Trophoblast cell (in vitro differentiated cells and primary cell): Measurements from ENCODE around the gene NRSN1.

Experiments used
- DNase-seq, 2 donors: peaks; one replicate each; pipeline ENCODE4 v3.0.0-alpha.2; 2016
- H2AFZ ChIP-seq: 2 replicates; pipeline ENCODE4 v1.6.1; 2013; ENCODE audit warnings: low read length, moderate library complexity, mild to moderate bottlenecking; ENCODE audit not compliant: insufficient read depth, poor library complexity
- H2AK5ac ChIP-seq: 2 replicates; pipeline ENCODE4 v1.6.1; 2013; ENCODE audit warnings: mild to moderate bottlenecking, low read length
- H2BK120ac ChIP-seq: 2 replicates; pipeline ENCODE4 v1.6.1; 2013; ENCODE audit warnings: low read length, mild to moderate bottlenecking, moderate library complexity; ENCODE audit not compliant: insufficient read depth, poor library complexity
- H2BK12ac ChIP-seq: 2 replicates; pipeline ENCODE4 v1.6.1; 2013; ENCODE audit warnings: mild to moderate bottlenecking, low read length, moderate library complexity
- H2BK5ac ChIP-seq: 2 replicates; pipeline ENCODE4 v1.6.1; 2013; ENCODE audit warnings: low read length, low read depth, moderate library complexity, mild to moderate bottlenecking; ENCODE audit not compliant: poor library complexity
- H3K14ac ChIP-seq: 2 replicates; pipeline ENCODE4 v1.6.1; 2013; ENCODE audit warnings: mild to moderate bottlenecking, low read length
- H3K18ac ChIP-seq: 2 replicates; pipeline ENCODE4 v1.6.1; 2013; ENCODE audit warnings: mild to moderate bottlenecking, low read length
- H3K23ac ChIP-seq: 2 replicates; pipeline ENCODE4 v1.6.1; 2013; ENCODE audit warnings: low read length
- H3K27ac ChIP-seq: 2 replicates; pipeline ENCODE4 v1.5.1; 2013; ENCODE audit warnings: low read depth, mild to moderate bottlenecking, inconsistent platforms, low read length, moderate library complexity
- H3K27me3 ChIP-seq: 2 replicates; pipeline ENCODE4 v1.6.1; 2013; ENCODE audit warnings: inconsistent platforms, mild to moderate bottlenecking, low read length, moderate library complexity; ENCODE audit not compliant: insufficient read depth
- H3K36me3 ChIP-seq, 2 experiments: 1 replicate in 1 of 2; 2 replicates in 1 of 2; pipeline ENCODE4 v1.6.1; 2013; ENCODE audit warnings: low read length in 2 of 2, mild to moderate bottlenecking in 2 of 2, moderate library complexity in 1 of 2; ENCODE audit not compliant: insufficient read depth in 2 of 2, control insufficient read depth in 1 of 2
- H3K4ac ChIP-seq: 2 replicates; pipeline ENCODE4 v1.6.1; 2013; ENCODE audit warnings: low read depth, mild to moderate bottlenecking, low read length, moderate library complexity
- H3K4me1 ChIP-seq, 2 experiments: 1 replicate in 1 of 2; 2 replicates in 1 of 2; pipeline ENCODE4 v1.6.1; 2013; ENCODE audit warnings: low read length in 2 of 2, mild to moderate bottlenecking in 2 of 2, moderate library complexity in 1 of 2; ENCODE audit not compliant: insufficient read depth in 2 of 2, control insufficient read depth in 1 of 2
- H3K4me2 ChIP-seq: 2 replicates; pipeline ENCODE4 v1.6.1; 2013; ENCODE audit warnings: inconsistent platforms, mild to moderate bottlenecking, low read length, moderate library complexity
- H3K4me3 ChIP-seq: 2 replicates; pipeline ENCODE4 v1.5.1; 2013; ENCODE audit warnings: mild to moderate bottlenecking, low read depth, low read length, inconsistent platforms
- H3K79me1 ChIP-seq: one replicate; pipeline ENCODE4 v1.6.1; 2013; ENCODE audit warnings: low read length
- H3K79me2 ChIP-seq: 2 replicates; pipeline ENCODE4 v1.6.1; 2013; ENCODE audit warnings: low read length, mild to moderate bottlenecking; ENCODE audit not compliant: control insufficient read depth, insufficient read depth, poor library complexity
- H3K9ac ChIP-seq: 2 replicates; pipeline ENCODE4 v1.6.1; 2013; ENCODE audit warnings: mild to moderate bottlenecking, low read length
- H3K9me3 ChIP-seq: 2 replicates; pipeline ENCODE4 v1.6.1; 2013; ENCODE audit warnings: low read depth, mild to moderate bottlenecking, control low read depth, inconsistent platforms, low read length; ENCODE audit not compliant: insufficient read depth
- H4K12ac ChIP-seq: 2 replicates; pipeline ENCODE4 v1.6.1; 2013; ENCODE audit warnings: low read depth, mild to moderate bottlenecking, low read length, moderate library complexity
- H4K8ac ChIP-seq: 2 replicates; pipeline ENCODE4 v1.6.1; 2013; ENCODE audit warnings: low read depth, mild to moderate bottlenecking, low read length, moderate library complexity
- H4K91ac ChIP-seq: one replicate; pipeline ENCODE4 v1.6.1; 2013; ENCODE audit warnings: low read depth, mild to moderate bottlenecking, low read length, moderate library complexity
- WGBS: extraction: QIAGEN DNeasy Blood & Tissue Kit; methylation state at CpG from one replicate; pipeline ENCODE4 v1.1.7; 2013; ENCODE audit warnings: missing lambda C conversion rate; ENCODE audit not compliant: insufficient read length, insufficient coverage; ENCODE audit errors: extremely low coverage; 5-methylcytosine and 5-hydroxymethylcytosine counted together

Gene NRSN1

DNA sequence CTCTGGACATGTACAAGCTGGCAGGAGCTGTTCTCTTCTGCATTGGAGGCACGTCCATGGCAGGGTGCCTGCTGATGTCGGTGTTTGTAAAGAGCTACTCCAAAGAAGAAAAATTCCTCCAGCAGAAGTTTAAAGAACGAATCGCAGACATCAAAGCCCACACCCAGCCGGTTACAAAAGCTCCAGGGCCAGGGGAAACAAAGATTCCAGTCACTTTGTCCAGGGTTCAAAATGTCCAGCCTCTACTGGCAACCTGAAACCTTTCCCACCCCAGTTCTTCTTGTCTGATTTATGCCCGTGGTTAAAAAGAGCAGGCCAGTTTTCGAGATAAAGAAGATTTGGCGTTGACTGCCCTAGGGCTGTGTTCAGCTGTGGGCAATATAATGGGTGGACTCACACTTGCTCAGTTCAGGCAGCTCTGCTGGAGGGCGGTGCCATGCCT lies 19.7 kb downstream of the NRSN1 start:
- Histone ChIP-seq H3K18ac (no peak overlapping the region), H3K4ac (no peak overlapping the region), H3K4me3 (no peak overlapping the region), H4K8ac (no peak overlapping the region), H2BK5ac (no peak overlapping the region), H3K23ac (no peak overlapping the region), H2AFZ (no peak overlapping the region), H4K12ac (no peak overlapping the region), H3K79me2 (no peaks in the 10 kb centered on the region), H3K79me1 (no peaks in the 10 kb centered on the region), H3K14ac (no peak overlapping the region), H3K27ac (no peak overlapping the region), H2BK120ac (no peak overlapping the region), H3K9me3 (no peaks in the 10 kb centered on the region), H3K27me3 (no peaks in the 10 kb centered on the region), H4K91ac (no peak overlapping the region), H2AK5ac (no peak overlapping the region), H3K4me1 (peaks cover 5 to 10% of the 10 kb centered on the region in 2 experiments), H3K36me3 (no peaks in the 10 kb centered on the region), H3K9ac (no peak overlapping the region), H3K4me2 (no peak overlapping the region), H2BK12ac (no peak overlapping the region)
- DNase-seq, result no peak
- no CpG with 5 or more reads among the region's 9 CpGs for WGBS

DNA sequence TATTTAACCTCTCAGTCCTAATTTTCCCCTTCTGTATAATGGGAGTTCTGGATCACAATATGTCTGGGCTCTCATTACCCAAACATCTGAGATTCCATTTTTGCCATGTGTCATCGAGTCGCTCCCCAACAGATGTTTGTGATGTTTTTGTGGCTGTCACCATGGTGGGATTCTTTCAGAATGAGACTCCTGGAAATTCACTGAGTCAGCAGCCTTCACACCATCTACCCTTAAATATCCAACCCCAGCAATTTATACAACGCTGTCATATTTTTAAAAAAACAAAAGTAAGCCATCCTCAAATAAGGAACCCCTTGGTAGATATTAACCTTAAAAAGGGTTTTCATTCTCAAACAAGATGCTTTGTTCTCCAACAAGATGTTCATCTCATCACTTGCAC lies 20.9 kb downstream of the NRSN1 start:
- Histone ChIP-seq H3K18ac (no peak overlapping the region), H4K91ac (no peak overlapping the region), H3K9me3 (no peaks in the 10 kb centered on the region), H4K12ac (no peak overlapping the region), H2AFZ (no peak overlapping the region), H3K14ac (no peak overlapping the region), H2BK5ac (no peak overlapping the region), H3K9ac (no peak overlapping the region), H3K4me2 (no peak overlapping the region), H3K27me3 (no peaks in the 10 kb centered on the region), H3K27ac (no peak overlapping the region), H2BK12ac (no peak overlapping the region), H2BK120ac (no peak overlapping the region), H2AK5ac (no peak overlapping the region), H3K23ac (no peak overlapping the region), H4K8ac (no peak overlapping the region), H3K79me2 (no peaks in the 10 kb centered on the region), H3K36me3 (no peaks in the 10 kb centered on the region), H3K79me1 (no peaks in the 10 kb centered on the region), H3K4me1 (peaks cover 5 to 10% of the 10 kb centered on the region in 2 experiments), H3K4me3 (no peak overlapping the region), H3K4ac (no peak overlapping the region)
- DNase-seq, result no peak
- no CpG with 5 or more reads among the region's 3 CpGs for WGBS

DNA sequence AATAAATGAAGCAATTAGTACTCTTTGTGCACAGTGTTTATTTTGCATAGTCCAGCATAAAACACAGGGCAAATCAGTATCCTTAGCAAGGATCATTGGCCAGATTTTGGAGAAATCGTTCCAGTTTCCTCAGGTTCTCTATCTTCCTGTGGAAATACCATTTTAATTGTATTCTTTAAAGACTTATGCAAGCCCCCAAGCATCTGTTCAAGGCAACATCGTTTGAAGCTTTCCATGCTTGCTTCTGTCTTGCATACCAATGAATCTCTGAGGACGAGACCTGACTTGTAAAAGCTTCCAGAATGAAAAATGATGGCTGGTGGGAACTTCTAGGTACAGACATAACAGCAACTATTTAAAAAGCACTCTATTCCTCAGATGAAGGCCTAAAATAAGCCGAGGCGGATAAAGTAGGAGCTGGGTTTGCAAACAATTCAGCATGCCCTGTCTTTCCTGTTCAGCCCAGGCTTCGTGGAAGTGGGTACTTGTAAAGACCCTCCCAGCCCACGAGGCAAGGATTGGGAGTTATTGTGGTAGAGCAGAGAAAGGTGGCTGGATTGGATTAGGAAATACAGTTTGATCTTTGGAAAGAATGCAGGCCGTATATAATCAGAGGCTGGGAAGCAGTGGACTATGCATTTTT lies 21.6 kb downstream of the NRSN1 start:
- H3K9me3 ChIP-seq, result peaks cover 2% of the 10 kb centered on the region
- peak overlapping the region; percentile 70 for H3K27ac ChIP-seq
- no peak overlapping the region for H2BK5ac ChIP-seq
- no peaks in the 10 kb centered on the region for H3K27me3 ChIP-seq
- no peak overlapping the region for H2BK120ac ChIP-seq
- H4K8ac ChIP-seq, result no peak overlapping the region
- no peaks in the 10 kb centered on the region for H3K79me1 ChIP-seq
- peaks cover 5 to 10% of the 10 kb centered on the region in 2 experiments for H3K4me1 ChIP-seq
- H3K23ac ChIP-seq, result no peak overlapping the region
- no peaks in the 10 kb centered on the region for H3K79me2 ChIP-seq
- no peak overlapping the region for H4K12ac ChIP-seq
- H2AK5ac ChIP-seq, result no peak overlapping the region
- H3K4ac ChIP-seq, result no peak overlapping the region
- H2BK12ac ChIP-seq, result no peak overlapping the region
- no peak overlapping the region for H3K9ac ChIP-seq
- no peak overlapping the region for H3K4me2 ChIP-seq
- H4K91ac ChIP-seq, result no peak overlapping the region
- no CpG with 5 or more reads among the region's 8 CpGs for WGBS
- no peak overlapping the region for H3K18ac ChIP-seq
- DNase-seq, result no peak
- no peak overlapping the region for H3K4me3 ChIP-seq
- H2AFZ ChIP-seq, result no peak overlapping the region
- H3K36me3 ChIP-seq, result no peaks in the 10 kb centered on the region
- no peak overlapping the region for H3K14ac ChIP-seq

DNA sequence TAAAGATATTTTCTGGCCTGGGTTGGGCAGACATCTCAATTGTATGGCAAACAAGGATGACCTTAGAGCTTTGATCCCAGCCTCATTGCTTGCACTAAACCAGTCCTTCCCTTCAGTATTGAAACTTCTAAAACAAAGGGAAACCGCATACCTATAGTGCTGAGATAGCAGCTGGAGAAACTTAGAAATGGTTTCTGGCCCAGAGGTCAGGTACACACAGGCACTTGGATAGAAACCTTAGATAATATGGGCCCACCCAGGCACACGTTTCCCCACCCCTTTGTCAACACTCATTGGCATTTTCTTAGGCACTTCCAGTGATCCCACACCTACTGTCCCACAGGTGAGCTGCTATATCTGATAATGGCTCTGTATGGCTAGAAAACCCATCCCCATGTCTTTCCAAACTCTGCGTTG lies 22.1 kb downstream of the NRSN1 start:
- H3K9ac ChIP-seq, result no peak overlapping the region
- peak overlapping the region; percentile 70 for H3K27ac ChIP-seq
- WGBS, result no CpG with 5 or more reads among the region's 3 CpGs
- no peaks in the 10 kb centered on the region for H3K36me3 ChIP-seq
- H3K14ac ChIP-seq, result no peak overlapping the region
- no peak overlapping the region for H3K4me2 ChIP-seq
- peaks cover 5 to 10% of the 10 kb centered on the region in 2 experiments for H3K4me1 ChIP-seq
- no peak overlapping the region for H2BK12ac ChIP-seq
- H4K91ac ChIP-seq, result no peak overlapping the region
- H4K12ac ChIP-seq, result no peak overlapping the region
- H2AFZ ChIP-seq, result no peak overlapping the region
- no peak overlapping the region for H2BK120ac ChIP-seq
- H2BK5ac ChIP-seq, result no peak overlapping the region
- H3K9me3 ChIP-seq, result peaks cover 2% of the 10 kb centered on the region
- H3K4me3 ChIP-seq, result no peak overlapping the region
- H2AK5ac ChIP-seq, result no peak overlapping the region
- no peaks in the 10 kb centered on the region for H3K79me1 ChIP-seq
- H3K23ac ChIP-seq, result no peak overlapping the region
- no peak overlapping the region for H4K8ac ChIP-seq
- no peak overlapping the region for H3K18ac ChIP-seq
- no peaks in the 10 kb centered on the region for H3K79me2 ChIP-seq
- H3K27me3 ChIP-seq, result no peaks in the 10 kb centered on the region
- H3K4ac ChIP-seq, result no peak overlapping the region
- no peak for DNase-seq
